ENCODE results near the gene GAS5.

Gene GAS5

GRCh38 chr1:173824315-173825081 is 43.3 kb downstream of the GAS5 start, which contains the start of the genes CENPL and DARS2:
TSS of gene CENPL (minus strand) at chr1:173824883. CDS start at chr1:173811299, 13,584 bp downstream.
TSS of gene DARS2 (plus strand) at chr1:173824673. CDS start at chr1:173825230, 557 bp downstream.
- DNase-seq (ENCODE audit: low read depth in 2 of 2): peak; percentile 72 to 85

DNA sequence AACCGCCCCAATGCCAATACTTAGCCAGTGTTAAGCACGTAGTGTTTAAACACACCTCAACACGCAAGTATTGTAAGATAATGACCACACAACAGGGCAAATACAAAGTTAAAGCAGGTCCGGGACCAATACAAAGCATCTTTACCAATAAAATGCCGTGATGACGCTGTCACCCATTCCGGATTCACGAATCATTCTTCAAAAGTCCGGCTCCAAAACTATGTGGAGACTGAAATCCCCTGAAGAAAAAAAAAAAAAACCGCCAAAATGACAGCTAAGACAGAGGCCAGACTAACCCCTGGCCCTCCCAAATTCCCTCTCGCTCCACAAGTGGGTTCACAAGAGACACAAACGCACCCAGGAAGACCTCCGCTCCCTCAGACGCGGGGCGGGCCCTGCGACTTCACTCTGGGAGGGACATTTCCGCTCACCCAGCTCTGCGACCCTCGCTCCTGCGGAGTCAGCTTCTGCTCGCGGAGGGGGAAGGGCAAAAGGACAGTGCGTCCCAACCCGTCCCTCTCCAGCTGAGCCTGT is 43.9 kb downstream of the GAS5 start:
- DNase-seq (ENCODE audit: low read depth in 2 of 2): no peak

DNA sequence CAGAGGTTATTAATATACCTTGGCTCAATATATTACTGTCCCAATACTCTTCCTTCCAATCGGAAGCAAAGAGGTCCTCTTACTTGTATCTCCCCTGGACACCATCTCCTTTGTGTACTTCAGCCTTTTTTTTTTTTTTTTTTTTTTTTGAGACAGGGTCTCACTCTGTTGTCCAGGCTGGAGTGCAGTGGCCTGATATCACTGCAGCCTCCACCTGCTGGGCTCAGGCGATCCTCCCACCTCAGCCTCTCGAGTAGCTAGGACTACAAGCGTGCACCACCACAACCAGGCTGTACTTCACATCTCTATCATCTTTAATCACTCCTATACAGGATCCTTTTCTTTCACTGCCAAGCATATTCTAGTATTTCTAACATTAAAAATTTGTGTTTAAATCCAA is 46.1 kb downstream of the GAS5 start:
- no peak for DNase-seq (ENCODE audit: low read depth in 2 of 2)

DNA sequence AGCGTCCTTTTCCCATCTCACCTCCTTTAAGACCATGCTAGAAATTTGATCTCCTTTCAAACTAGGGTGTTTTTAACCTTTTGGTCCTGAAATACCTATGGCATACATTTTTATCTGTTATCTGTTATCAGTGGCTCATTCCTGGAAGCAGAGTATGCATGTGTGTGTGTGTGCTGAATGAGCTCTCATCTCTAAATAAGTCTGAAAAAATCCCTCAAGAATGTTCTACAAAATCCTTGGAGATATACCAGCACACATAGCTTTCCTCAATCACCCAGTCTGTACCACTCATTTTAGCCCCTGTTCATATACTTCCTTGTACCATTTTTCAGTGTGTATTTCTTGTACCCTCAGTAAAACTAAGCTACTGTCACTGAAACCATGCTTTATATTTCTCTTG is 49.3 kb downstream of the GAS5 start:
- no peak for DNase-seq (ENCODE audit: low read depth in 2 of 2)
